KG1 (cell line): Measurements from ENCODE around the gene NFYC.

Experiments
- DNase-seq: peaks from one replicate; lab custom pipeline; 2025; lab: John Stamatoyannopoulos, UW

The NFYC gene

DNA sequence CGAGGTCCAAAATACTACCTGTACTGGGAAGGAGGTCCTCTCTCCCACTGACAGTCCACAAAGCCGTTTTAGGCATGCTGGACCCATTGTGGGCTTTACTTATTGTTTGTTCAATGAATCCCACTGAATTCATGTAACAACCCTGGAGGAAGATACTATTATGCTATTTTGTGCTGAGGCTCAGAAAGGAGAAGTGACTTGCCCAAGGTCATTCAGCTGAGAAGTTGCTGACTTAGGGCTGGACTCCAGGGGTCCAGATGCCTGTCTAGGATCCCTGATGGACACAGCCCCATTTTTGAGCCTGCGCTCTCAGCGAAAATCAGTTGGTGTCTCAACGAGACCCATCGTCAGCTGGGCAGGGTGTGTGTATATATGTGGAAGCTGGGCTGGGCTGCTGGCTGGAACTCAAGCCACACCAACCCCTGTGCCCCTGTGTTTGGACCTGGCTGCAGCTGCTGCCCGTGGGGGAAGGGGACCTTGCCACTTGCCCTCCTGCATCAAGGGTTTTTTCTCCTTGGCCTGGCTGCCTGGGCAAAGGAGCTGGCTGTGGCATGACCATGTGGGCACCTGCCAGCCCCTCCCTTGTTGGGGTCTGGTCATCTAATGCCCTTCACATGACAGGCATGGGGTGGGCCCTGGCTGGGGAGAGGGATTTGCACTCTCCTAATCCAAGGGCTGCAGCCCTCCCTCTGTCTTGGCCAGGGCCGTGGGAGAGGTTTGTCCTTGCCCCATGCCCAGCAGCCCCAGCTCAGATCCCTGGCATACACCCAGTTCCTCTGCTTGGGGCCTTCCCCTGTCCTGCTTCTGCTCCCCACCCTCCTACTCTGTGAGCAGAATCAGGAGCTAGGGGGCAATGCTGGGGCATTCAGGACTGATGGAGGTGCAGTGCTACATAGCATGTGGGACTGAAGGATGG lies 107.1 kb downstream of the NFYC start:
- DNase-seq, result no peak

DNA sequence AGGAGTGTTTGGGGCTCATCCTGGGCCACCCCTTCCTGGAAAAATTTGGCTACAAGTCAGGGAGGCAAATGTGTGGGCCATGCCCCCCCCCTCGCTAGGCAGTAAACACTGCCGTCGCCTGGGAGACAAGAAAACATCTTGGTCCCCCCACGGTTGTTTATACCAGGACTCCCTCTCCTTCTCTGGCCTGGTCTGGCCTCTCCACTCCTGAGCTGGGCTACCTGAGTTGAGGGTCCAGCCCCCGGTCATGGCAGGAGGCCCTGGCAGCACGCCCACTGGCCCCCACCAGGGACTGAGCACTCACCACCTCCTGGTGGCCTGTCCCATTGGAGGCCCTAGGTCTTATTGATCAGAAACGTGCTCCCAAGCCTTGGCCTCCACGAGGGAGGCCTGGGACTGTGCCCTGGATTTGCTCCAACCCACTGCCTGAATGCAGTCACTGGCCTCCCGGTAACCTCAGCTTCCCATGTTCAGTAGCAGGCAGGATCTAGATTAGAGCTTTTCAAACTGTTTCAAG lies 107.9 kb downstream of the NFYC start:
- no peak for DNase-seq

DNA sequence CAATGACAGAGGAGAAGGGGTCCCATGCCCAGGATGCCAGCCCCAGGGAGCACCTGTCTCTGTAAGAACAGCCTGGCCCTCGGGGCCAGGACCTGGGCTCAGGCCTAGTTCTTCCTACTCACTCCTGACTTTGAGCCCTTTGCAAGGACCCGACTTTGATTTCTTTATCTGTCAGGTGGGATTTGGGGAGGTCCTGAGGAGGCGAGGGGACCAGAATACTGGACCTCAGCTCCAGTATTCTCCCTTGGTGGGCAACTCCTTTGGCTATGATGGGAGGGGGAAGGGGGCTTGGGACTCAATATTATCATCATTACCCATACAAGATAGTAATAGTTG lies 110.2 kb downstream of the NFYC start:
- no peak for DNase-seq

DNA sequence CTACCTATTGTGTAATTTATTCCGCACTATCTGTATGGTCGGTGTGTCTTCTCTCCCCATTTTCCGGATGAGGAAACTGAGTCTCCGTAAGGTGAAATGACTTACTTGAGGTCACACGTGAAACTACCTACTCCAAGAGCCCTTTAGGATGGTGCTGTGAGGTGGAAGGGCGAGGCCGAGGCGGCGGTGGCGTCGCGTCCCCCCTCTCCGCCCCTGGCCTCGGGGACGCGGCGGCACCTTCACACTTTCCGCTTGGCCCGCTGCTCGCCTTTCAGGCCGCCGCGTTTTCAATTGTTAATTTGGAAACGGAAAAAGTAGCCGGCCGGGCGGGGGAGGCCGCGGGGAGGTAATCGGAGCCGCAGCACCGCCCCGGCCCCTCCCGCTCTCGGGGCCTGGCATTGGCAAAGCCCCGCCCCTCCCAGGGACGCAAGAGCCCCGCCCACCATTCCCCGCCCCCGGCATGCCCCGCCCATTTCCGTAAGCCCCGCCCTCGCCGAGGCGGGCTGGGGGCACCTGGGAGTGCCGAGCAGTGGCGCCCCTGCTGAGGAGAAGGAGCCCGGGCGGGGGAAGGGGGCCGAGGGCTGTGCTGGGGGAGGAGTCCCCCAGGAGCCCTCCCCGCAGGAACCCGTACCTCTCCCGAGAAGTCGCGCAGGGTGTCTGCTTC lies 110.7 kb downstream of the NFYC start:
- no peak for DNase-seq

DNA sequence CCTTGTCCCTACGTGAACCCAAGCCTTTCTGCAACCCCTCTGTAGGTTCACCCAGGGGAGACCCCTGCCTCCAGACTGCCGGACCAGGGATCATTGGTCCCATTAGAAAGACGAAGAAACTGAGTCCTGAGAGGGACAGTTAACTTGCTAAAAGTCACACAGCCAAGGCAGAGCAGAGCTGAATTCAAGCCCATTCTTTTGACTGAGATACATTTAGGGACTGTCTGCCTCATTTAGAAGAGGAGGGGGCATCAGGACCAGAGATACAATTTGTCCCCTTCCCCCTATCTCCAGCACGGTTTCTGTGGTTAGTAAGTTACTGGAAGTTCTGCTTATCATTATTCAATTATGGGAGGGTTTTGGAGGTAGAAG lies 111.2 kb downstream of the NFYC start:
- no peak for DNase-seq

DNA sequence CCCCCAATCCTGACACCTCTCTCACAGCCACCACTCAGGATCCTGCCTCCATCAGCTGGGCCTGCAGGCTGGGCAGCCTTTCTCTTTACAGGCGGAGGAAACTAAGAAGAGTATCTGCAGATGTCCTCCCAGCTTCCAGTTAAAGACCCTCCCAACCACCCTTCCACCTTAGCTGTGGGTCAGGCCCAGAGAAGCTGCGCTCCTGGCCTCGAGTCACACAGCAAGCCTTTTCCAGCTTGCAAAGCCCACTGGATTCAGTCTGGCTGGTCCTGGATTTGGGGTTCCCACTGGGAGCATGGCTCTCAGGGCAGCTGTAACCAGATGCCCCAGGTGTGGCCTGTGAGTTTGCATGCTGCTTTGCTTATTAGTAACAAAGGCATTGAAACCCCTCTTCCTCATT lies 111.9 kb downstream of the NFYC start:
- DNase-seq, result no peak

DNA sequence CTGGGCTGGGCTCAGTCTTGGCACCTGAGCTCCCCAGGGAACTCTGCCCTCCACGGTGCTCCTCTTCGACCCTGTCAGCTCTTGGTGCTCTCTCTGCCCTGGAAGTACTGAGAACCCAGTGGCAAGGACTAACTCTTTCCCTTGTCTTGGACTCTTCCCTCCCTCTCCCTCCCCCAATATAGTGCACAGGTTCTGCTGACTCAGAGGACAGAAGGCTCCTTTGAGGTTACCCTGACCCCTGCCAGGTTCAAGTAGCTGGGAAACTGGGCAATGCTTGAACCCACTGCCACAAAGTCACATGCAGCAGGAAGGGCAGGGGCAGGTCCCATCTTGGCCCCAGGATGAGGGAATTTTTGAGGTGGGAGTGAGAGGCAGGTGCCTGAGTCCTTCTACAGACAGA lies 112.4 kb downstream of the NFYC start:
- DNase-seq, result no peak

DNA sequence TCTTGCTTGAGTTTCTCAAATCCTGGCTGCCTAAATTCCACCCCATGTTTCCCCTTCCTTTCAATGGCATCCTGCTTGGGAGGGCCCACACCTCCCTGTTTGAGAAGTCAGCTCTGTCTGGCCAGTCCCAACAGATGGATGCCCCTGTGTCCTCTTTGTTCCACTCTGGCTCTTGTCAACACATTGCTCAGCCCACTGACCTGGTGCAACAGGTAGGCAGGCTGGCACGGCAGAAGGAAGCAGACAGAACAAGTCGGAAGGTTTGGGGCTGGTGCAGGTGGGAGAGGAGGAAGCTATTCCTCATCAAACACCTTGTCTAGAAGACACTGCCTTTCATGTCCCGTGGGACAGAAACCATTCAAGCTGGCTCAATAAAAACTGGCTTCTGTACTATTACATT lies 114.7 kb downstream of the NFYC start:
- DNase-seq, result no peak

DNA sequence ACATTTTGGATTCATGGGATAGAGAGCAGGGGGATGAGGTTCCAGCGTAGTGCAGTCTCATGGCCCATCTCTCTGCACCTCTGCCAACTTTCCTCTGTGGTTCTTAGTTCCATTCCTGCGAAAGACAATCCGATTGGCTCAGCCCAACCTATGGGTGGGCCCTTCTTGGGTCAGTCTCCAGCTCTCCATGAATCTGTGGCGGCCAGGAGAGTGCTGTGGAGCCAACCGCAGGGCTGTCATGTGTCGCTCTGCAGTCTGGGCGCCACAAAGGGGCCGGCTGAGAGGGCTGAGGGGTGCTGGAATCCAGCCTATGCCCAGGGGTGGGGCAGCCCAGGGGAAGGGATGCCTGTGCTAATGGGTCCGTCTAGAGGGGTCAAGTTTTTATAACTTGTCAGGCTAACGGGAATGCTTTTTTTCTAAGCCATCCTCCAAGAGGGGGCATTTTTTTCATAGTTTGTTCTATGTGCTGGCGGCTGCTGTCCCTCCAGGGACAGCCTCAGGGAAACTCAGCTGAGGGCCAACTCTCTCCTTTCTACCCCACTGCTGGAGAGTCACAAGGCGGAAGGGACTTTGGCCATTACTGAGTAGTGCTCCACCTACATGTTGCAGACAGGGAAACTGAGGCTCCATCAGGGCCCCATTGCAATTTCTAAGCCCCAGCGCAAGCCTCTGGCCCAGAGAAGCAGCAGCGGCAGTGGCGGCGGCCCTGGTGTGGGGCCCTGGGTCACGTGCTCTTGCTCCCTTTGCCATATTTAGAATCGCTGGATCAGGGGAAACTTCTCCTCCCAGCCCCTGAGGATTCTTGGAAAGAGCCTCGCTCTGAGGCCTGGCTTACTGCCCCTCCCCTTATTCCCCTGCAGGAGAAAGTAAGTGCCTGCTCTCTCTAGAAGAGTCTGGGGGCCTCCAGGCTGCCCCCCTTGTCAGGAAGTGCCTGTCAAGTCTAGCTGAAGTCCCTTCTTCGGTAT lies 115.5 kb downstream of the NFYC start:
- no peak for DNase-seq

DNA sequence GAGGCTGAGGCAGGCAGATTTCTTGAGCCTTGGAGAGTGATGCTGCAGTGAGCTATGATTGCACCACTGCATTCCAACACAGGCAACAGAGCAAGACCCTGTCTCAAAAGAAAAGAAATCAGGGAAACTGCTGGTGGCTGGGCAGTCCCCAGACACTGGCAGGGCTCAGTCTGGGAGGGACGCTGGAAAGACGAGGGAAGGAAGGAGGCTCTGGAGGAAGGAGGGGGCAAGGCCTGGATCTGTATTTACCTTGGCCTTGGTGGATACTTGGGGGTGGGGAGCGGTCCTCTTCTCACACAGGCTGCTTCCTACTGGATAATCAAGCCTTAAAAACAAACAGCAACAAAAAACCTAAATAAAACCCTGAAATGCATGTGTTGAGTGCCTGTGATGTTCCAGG lies 116.5 kb downstream of the NFYC start:
- no peak for DNase-seq

DNA sequence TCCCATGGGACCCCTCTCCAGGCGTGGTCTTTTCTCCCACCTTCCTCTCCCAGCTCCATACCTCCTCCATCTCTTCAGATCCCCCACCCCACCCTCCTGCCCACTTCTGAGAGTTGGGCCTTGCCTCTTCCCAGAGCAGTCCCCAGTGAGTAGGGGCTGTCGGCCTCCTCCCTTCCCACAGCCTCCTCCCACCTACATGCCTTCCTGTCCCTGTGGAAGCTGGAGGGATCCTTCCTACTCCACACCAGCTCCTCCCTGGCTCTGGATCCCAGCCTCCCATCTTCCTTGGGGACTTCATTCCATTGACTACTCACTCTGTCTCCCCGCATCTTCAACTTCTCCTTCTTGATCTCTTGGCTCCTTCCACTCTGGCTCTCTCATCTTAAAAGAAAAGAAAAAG lies 116.9 kb downstream of the NFYC start:
- DNase-seq, result no peak

DNA sequence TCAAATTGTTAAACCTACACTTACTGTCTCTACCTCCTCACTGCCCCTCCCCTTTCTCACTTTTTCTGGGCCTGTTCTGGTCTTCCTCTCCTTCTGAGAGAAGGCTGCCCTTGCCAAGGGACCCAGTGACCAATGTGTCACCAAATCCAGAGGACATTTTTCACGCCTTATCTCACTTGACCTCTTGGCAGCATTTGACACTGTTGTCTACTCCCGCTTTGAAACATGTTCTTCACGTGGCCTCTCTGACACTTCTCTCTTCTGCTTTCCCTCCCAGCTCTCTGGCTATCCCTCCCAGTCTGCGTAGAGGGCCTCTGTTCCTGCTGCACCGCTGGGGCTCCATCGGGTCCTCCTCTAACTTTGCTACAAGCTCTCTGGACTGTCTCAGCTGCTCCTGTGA lies 117.4 kb downstream of the NFYC start:
- DNase-seq, result no peak

DNA sequence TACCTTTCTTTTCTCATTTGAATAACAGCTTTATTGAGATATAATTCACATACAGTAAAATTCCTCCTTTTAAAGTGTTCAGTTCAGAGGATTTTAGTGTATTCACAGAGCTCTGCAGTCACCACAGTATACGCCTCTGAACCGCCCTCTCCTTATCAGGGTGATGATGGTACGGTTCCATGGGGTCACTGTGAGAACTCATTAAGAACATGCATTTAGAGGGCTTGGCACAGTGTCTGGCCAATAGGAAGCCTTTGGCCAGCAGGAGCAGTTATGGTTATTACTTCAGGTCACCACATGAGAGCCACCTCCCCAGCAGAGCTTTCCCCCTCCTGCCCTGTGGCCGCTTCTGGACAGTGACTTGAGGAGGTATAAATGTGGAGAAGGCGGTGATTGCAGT lies 119.4 kb downstream of the NFYC start:
- no peak for DNase-seq

DNA sequence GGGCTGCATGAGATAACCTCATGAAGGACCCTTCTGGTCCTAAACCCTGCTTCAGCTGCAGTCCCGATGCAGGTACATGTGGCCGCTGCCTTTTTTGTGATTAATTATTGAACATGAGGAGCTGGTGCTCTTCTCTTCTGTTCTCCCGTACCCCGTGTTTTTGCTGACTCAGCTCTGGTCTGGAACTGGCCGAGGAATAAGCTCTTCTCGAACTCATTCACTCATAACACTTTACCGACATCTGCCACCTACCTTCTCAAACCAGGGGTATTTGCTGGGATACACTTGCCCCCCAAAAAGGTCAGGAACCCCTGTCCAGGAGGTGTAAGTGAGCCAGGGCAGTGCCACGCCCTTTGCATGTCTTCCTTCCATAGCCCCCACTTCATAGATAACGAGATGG lies 123.9 kb downstream of the NFYC start:
- no peak for DNase-seq

DNA sequence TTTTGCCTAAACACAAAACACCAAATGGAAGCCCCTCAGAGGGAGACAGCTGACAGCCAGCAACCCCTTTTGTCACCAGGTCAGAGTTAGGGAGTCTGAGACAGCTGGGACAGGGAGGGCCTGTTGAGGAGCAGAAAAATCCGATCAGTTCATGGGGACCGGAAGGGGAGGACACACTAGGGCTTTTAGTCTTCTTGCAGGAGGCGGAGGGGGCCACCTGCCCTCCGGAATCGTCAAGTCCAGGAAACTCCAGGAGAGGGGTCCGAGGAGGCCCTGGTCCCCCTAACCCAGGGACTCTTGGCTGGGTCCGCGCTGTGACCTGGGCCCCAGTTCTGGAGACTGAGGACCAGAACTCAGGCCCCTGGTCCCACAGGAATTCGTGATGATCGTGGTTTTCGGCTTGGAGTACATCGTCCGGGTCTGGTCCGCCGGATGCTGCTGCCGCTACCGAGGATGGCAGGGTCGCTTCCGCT lies 126.3 kb downstream of the NFYC start:
- no peak for DNase-seq

DNA sequence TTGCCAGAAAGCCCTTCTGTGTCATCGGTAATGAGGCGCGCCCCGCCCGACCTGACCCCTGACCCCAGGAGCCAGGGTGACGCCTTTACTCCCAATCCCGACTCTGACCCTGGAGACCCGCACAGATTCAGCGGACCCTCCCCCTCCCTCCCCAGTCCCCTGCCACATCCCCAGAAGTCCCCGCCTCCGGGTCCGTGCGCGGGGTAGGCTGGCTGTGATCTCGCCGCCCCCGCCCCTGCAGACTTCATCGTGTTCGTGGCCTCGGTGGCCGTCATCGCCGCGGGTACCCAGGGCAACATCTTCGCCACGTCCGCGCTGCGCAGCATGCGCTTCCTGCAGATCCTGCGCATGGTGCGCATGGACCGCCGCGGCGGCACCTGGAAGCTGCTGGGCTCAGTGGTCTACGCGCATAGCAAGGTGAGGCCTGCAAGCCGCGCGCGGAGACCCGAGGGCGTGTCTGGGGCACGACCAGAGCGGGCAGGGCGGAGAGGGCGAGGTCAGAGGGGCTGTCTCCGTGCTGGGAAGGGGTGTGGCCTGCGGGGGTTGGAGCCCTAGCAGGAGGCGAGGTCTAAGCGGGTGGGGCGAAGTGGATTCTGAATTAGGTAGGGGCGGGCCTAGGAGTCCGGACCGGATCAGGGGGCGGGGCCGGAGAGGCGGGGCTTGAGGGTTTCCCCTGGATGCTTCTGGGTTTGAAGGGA lies 126.9 kb downstream of the NFYC start:
- DNase-seq, result no peak

DNA sequence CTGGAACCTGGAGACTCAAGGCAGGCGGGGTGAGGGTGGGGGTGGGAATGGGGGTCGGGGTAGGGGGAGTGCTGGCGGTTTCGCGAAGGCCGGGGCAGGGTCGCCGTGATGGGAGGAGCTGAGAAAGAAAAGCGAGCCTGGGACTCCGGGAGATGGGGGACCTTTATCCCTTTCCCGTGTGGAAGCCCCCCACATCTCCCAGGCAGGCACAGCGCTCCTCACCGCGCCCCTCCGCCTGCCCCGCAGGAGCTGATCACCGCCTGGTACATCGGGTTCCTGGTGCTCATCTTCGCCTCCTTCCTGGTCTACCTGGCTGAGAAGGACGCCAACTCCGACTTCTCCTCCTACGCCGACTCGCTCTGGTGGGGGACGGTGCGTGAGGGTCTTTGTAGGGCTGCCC lies 127.6 kb downstream of the NFYC start:
- DNase-seq, result no peak

DNA sequence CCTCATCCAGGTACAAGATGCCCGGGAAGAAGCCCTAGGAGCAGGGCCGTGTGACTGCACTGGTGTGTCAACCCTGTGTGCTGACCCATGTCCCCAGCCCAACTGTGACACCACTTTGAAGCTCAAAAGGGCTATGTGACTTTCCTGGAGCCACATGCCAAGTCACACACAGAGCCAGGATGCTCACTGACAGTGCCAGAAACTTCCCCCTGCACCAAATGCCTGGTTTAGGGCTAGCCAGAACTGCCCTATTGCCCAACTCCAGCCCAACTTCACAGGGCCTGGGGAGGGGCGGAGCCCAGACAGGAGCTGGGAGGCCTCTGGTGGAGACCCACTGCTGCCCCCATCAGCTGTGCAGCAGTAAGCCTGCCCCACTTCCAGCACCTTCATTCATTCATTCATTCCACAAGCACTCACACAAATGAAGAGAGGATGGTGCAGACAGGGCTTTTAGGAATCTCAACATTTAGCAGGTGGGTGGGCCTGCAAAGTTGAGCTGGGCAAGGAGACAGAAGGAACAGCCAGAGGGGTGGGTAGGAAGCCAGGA lies 128.8 kb downstream of the NFYC start:
- no peak for DNase-seq
